Measurements from ENCODE around the gene MSGN1. TPM values are rescaled to one million over a fixed set of nuclear protein-coding genes. Genes with fewer than 3 reads are reported as not detected.

MSGN1 gene
- total RNA-seq, 4 donors from 2014 or later = not detected

DNA sequence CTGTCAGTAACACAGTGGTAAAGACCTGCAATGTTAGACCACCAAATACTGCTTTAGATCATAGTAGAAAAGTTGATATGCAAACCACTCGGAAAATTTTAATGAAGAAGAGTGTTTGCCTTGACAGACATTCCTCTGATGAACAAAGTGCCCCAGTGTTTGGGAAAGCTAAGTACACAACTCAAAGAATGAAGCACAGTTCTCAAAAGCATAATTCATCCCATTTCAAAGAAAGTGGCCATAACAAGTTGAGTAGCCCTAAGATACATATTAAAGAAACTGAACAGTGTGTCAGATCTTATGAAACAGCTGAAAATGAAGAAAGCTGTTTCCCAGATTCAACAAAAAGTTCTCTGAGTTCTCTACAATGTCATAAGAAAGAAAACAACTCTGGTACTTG is 34.8 kb upstream of the MSGN1 start:
- TF ChIP-seq CTCF (IDR thresholded peaks at IDR 0.05) (no peak), POLR2A (IDR thresholded peaks at IDR 0.05) (no peak)
- Histone ChIP-seq H3K4me1 (no peaks in the 10 kb centered on the region), H3K27ac (no peak overlapping the region), H3K9me3 (no peaks in the 10 kb centered on the region), H3K27me3 (no peaks in the 10 kb centered on the region), H3K36me3 (peaks cover 0 to 19% (median 0%) of the 10 kb centered on the region in 3 donors), H3K4me3 (no peak overlapping the region)
- no peak for DNase-seq

GRCh38 chr2:17786727-17787126 is 29.5 kb upstream of the MSGN1 start:
- no peaks in the 10 kb centered on the region for H3K36me3 ChIP-seq
- no peaks in the 10 kb centered on the region for H3K27me3 ChIP-seq
- H3K27ac ChIP-seq = no peak overlapping the region
- no peak for TF ChIP-seq POLR2A (IDR thresholded peaks at IDR 0.05)
- TF ChIP-seq CTCF (IDR thresholded peaks at IDR 0.05) = no peak
- no peak overlapping the region for H3K4me3 ChIP-seq
- H3K9me3 ChIP-seq = no peaks in the 10 kb centered on the region
- DNase-seq = no peak
- H3K4me1 ChIP-seq = no peaks in the 10 kb centered on the region

- H3K36me3 ChIP-seq = no peaks in the 10 kb centered on the region
- no peaks in the 10 kb centered on the region for H3K9me3 ChIP-seq
- no peaks in the 10 kb centered on the region for H3K27me3 ChIP-seq
- TF ChIP-seq CTCF (IDR thresholded peaks at IDR 0.05) (no peak), POLR2A (IDR thresholded peaks at IDR 0.05) (no peak)
- no peak overlapping the region for H3K27ac ChIP-seq
- no peak overlapping the region for H3K4me3 ChIP-seq
- DNase-seq = no peak
- no peaks in the 10 kb centered on the region for H3K4me1 ChIP-seq
Measured at GRCh38 chr2:17788773-17789172, 27.5 kb upstream of the MSGN1 start.

GRCh38 chr2:17790536-17790935 is 25.7 kb upstream of the MSGN1 start:
- Histone ChIP-seq H3K27ac (no peak overlapping the region), H3K4me1 (no peaks in the 10 kb centered on the region), H3K36me3 (no peaks in the 10 kb centered on the region), H3K27me3 (no peaks in the 10 kb centered on the region), H3K4me3 (no peak overlapping the region), H3K9me3 (no peaks in the 10 kb centered on the region)
- TF ChIP-seq POLR2A (IDR thresholded peaks at IDR 0.05) (no peak), CTCF (IDR thresholded peaks at IDR 0.05) (no peak)
- DNase-seq = no peak

DNA sequence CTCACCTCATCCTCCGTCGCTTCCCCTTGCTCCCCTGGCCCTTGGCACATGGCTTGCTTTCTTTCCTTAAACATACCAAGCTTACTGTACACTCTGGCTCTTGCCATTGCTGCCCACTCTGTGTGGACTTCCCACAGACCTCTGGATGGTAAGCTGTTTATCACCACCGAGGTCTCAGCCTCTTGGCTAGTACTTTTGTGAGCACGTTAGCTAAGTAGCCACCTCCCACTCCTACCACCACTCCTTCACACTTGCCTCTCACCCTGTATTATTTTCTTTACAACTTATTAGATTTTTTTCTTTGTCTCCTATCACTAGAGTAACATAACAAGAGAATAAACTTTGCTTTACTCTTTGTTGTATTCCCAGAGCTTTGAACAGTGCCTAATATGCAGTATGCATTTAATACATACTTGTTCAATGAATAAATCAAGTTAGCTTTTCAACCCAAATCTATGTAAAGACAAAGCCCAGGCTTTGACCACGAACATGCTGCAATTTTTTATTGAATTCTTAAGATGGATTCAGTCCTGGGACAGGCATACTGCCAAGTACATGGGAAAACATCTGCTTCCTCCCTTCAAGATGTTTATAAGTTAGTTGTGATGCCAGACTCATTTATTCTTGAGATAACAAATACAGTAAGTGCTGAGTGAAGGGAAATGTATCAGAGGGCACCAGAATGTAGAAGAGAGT is 25.0 kb upstream of the MSGN1 start:
- Histone ChIP-seq H3K27ac (no peak overlapping the region), H3K27me3 (no peaks in the 10 kb centered on the region), H3K4me3 (no peak overlapping the region), H3K9me3 (no peaks in the 10 kb centered on the region), H3K36me3 (no peaks in the 10 kb centered on the region), H3K4me1 (no peaks in the 10 kb centered on the region)
- TF ChIP-seq POLR2A (IDR thresholded peaks at IDR 0.05) = no peak
- DNase-seq = no peak

GRCh38 chr2:17791817-17792130 is 24.5 kb upstream of the MSGN1 start:
- no peak overlapping the region for H3K4me3 ChIP-seq
- no peaks in the 10 kb centered on the region for H3K36me3 ChIP-seq
- no peak for DNase-seq
- no peak for TF ChIP-seq POLR2A (IDR thresholded peaks at IDR 0.05)
- TF ChIP-seq CTCF (IDR thresholded peaks at IDR 0.05) = no peak
- no peak overlapping the region for H3K27ac ChIP-seq
- no peaks in the 10 kb centered on the region for H3K4me1 ChIP-seq
- no peaks in the 10 kb centered on the region for H3K9me3 ChIP-seq
- no peaks in the 10 kb centered on the region for H3K27me3 ChIP-seq

All from Peyer's patch (tissue), 4 donors.